GM12801 (cell line): Measurements from ENCODE around the gene CYTH1.

Experiments
- TF ChIP-seq, protein P1 (sequence below): IDR thresholded peaks from one replicate; pipeline ENCODE4 v1.5.1; 2011; ENCODE audit warnings: control low read depth; ENCODE audit not compliant: insufficient read length; ENCODE audit errors: extremely low read depth

The CYTH1 gene

DNA sequence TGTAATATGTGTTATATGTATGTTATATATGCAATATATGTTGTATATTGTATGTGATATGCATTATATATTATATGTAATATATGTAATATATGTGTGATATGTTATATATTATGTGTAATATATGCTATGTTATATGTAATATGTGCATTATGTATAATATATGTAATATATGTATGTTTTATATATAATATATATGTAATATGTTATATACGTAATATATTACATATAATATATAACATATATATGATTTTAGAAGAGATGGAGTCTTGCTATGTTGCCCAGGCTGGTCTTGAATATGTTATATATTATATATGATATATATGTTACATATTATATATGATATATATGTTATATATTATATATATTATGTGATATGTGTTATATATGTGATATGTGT lies 139.4 kb downstream of the CYTH1 start:
- TF ChIP-seq, protein P1, sequence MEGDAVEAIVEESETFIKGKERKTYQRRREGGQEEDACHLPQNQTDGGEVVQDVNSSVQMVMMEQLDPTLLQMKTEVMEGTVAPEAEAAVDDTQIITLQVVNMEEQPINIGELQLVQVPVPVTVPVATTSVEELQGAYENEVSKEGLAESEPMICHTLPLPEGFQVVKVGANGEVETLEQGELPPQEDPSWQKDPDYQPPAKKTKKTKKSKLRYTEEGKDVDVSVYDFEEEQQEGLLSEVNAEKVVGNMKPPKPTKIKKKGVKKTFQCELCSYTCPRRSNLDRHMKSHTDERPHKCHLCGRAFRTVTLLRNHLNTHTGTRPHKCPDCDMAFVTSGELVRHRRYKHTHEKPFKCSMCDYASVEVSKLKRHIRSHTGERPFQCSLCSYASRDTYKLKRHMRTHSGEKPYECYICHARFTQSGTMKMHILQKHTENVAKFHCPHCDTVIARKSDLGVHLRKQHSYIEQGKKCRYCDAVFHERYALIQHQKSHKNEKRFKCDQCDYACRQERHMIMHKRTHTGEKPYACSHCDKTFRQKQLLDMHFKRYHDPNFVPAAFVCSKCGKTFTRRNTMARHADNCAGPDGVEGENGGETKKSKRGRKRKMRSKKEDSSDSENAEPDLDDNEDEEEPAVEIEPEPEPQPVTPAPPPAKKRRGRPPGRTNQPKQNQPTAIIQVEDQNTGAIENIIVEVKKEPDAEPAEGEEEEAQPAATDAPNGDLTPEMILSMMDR: no peak

DNA sequence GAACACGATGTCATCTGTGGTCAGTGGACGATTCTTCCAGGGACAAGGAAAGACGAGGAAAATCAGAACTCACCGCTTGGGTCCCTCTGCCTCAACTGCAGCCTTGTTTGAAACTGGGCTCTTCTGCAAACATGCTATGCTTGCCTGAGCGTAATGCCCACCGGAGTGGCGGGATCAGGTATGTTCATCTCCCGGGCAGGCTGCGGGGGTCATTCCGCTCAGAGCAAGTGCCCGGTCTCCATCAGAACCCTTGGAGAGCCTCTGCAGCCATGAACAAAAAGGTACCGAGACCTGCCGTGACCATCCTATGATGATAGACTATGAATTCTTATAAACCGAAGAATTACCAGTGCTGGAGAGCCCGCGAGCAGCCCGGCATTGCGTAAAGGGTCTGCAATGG lies 140.4 kb downstream of the CYTH1 start:
- TF ChIP-seq, protein P1: no peak

DNA sequence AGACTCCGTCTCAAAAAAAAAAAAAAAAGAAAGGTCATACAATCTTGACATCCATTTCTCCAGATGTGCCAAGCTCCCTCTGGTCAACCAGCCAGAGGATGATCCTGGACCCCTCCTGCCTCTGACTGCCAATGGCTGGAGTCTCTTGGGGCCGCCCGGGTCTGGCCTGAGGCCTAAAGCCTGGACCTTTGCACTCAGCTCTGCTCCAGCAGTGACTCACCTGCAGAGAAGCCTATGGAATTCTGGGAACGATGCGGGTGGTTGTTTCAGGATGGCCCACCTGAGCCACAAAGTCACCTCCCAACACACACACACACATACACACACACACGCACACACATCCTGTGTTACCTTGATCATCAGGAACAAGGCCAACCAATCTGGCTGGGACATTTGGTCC lies 140.8 kb downstream of the CYTH1 start:
- TF ChIP-seq, protein P1: no peak

- TF ChIP-seq, protein P1: no peak
Measured at GRCh38 chr17:78640700-78641099, 141.4 kb downstream of the CYTH1 start.

DNA sequence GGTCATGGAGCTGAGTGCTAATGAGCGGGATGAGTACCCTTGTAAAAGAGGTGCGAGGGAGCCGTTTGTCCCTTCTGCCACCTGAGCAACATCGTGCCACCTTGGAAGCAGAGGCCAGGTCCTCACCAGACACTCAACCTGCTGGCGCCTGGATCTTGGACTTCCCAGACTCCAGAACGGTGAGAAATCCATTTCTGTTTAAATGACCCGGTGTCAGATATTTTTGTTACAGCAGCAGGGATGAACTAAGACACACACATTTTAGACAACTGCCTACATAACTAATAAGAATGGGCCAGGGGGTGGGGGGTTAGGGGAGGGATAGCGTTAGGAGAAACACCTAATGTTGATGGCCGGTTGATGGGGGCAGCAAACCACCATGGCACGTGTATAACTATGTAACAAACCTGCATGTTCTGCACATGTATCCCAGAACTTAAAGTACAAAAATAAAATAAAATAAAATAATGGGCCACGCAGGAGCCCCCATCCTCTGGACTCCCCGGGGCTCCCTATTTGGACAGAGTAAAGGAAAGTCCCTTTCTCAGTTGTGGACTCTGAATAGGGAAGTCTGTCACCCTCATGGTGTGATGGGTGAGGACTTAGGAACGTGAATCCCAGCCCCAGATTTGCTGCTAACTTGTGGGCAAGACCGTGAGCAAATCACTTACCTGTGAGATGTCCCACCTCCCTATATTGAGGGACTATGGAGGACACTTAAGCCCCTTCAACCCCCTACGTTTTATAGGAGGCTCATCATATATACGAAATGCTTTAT lies 144.2 kb downstream of the CYTH1 start:
- TF ChIP-seq, protein P1: no peak

DNA sequence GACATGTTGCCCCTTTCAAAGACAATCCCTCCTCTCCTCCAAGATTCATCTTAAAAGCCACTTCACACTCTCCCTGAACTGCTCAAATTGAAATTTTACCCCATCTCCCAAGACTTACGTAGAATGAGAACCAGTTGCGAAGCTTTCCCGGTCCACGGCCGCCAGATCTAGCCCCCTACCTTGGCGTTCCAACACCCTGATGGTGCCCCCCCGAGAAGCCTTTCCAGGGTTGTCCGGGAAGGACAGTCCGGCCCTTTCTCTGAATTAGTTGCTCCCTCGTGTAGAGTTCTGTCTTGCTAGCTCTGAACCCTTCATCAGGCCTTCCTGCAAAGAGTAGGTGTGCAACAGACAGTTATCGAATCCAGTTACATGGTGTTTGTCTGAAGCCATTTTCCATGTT lies 144.9 kb downstream of the CYTH1 start:
- TF ChIP-seq, protein P1: no peak

- TF ChIP-seq, protein P1: no peak
Measured at GRCh38 chr17:78634154-78634553, 147.9 kb downstream of the CYTH1 start.
